IMR-90 (cell line): Measurements from ENCODE around the gene C5AR1. TPM values are rescaled to one million over a fixed set of nuclear protein-coding genes. Genes with fewer than 3 reads are reported as not detected.

Source experiments
- ATAC-seq: fragments of 200-7000 bp; cut with Tn5 transposase; 2 replicates; pipeline ENCODE4 v1.9.1; 2020; ENCODE audit warnings: low read depth, mild to moderate bottlenecking, moderate library complexity
- BruUV-seq: library from RNA; stranded (reverse); fragments of 400-500 nt; replicated peaks from 2 replicates; lab custom pipeline; 2021; lab: Mats Ljungman, UMichigan
- CTCF ChIA-PET: fragments of 300-600 bp; formaldehyde crosslinking; extraction: SDS; loops from one replicate; lab custom pipeline; 2021; ENCODE audit warnings: antibody characterized with exemption; lab: Yijun Ruan, JAX
- POLR2A ChIA-PET: fragments of 300-600 bp; sonication (Branson Sonifier 250); formaldehyde crosslinking; loops from one replicate; lab custom pipeline; 2022; ENCODE audit warnings: antibody characterized with exemption; ENCODE audit not compliant: unreplicated experiment; lab: Charles Lee
- DNase-seq: peaks from one replicate; pipeline ENCODE4 v3.0.0; 2013
- H2AFZ ChIP-seq: replicated peaks from 2 replicates; pipeline ENCODE3; 2013; ENCODE audit warnings: low read length, mild to moderate bottlenecking; ENCODE audit not compliant: poor library complexity
- H2AK5ac ChIP-seq: 2 replicates; pipeline ENCODE4 v1.6.1; 2013; ENCODE audit warnings: low read depth, low read length, inconsistent platforms
- H2AK9ac ChIP-seq: replicated peaks from 2 replicates; pipeline ENCODE3; 2013; ENCODE audit warnings: mild to moderate bottlenecking, low read depth, low read length, moderate library complexity; ENCODE audit not compliant: poor library complexity
- H2BK120ac ChIP-seq: 2 replicates; pipeline ENCODE4 v1.6.1; 2013; ENCODE audit warnings: low read depth, low read length, inconsistent platforms
- H2BK15ac ChIP-seq: 3 replicates; pipeline ENCODE4 v1.6.1; 2013; ENCODE audit warnings: low read depth, low read length, inconsistent platforms
- H2BK20ac ChIP-seq: 2 replicates; pipeline ENCODE4 v1.6.1; 2013; ENCODE audit warnings: low read depth, mild to moderate bottlenecking, inconsistent platforms, low read length, moderate library complexity
- H2BK5ac ChIP-seq: 2 replicates; pipeline ENCODE4 v1.6.1; 2013; ENCODE audit warnings: mild to moderate bottlenecking, low read depth, low read length, inconsistent platforms; ENCODE audit not compliant: poor library complexity, severe bottlenecking
- H3K14ac ChIP-seq: replicated peaks from 2 replicates; pipeline ENCODE4 v1.6.1; 2013; ENCODE audit warnings: low read depth, low read length, inconsistent platforms
- H3K18ac ChIP-seq: 2 replicates; pipeline ENCODE4 v1.6.1; 2013; ENCODE audit warnings: low read depth, low read length, control low read depth
- H3K23ac ChIP-seq: 2 replicates; pipeline ENCODE4 v1.6.1; 2013; ENCODE audit warnings: low read depth, low read length, inconsistent platforms
- H3K27ac ChIP-seq: 2 replicates; pipeline ENCODE4 v1.5.1; 2013; ENCODE audit warnings: mild to moderate bottlenecking, control low read depth, low read length; ENCODE audit not compliant: insufficient read depth
- H3K27me3 ChIP-seq: 2 replicates; pipeline ENCODE4 v1.6.1; 2013; ENCODE audit warnings: low read length; ENCODE audit not compliant: control insufficient read depth, insufficient read depth
- H3K36me3 ChIP-seq: 2 replicates; pipeline ENCODE4 v1.6.1; 2013; ENCODE audit warnings: low read length, mixed read lengths; ENCODE audit not compliant: control insufficient read depth, insufficient read depth
- H3K4ac ChIP-seq: 2 replicates; pipeline ENCODE4 v1.6.1; 2013; ENCODE audit warnings: low read depth, low read length, inconsistent platforms
- H3K4me1 ChIP-seq: 2 replicates; pipeline ENCODE4 v1.6.1; 2013; ENCODE audit warnings: low read length, mixed read lengths; ENCODE audit not compliant: control insufficient read depth, insufficient read depth
- H3K4me2 ChIP-seq: 2 replicates; pipeline ENCODE4 v1.6.1; 2013; ENCODE audit warnings: low read depth, mild to moderate bottlenecking, control low read depth, low read length, moderate library complexity
- H3K4me3 ChIP-seq: 2 replicates; pipeline ENCODE4 v1.5.1; 2013; ENCODE audit warnings: low read depth, mild to moderate bottlenecking, control low read depth, low read length, moderate library complexity; ENCODE audit not compliant: insufficient read depth
- H3K56ac ChIP-seq: 2 replicates; pipeline ENCODE4 v1.6.1; 2013; ENCODE audit warnings: low read length, inconsistent platforms; ENCODE audit not compliant: insufficient read depth; ENCODE audit errors: extremely low read depth
- H3K79me1 ChIP-seq, 2 experiments: 2 replicates each; pipeline ENCODE4 v1.6.1; 2013; ENCODE audit warnings: low read length in 2 of 2, inconsistent platforms in 1 of 2, low read depth in 1 of 2
- H3K9ac ChIP-seq: 2 replicates; pipeline ENCODE4 v1.6.1; 2013; ENCODE audit warnings: low read depth, low read length, control low read depth
- H3K9me1 ChIP-seq: 2 replicates; pipeline ENCODE4 v1.6.1; 2013; ENCODE audit warnings: low read length, inconsistent platforms; ENCODE audit not compliant: insufficient read depth
- H3K9me3 ChIP-seq: 2 replicates; pipeline ENCODE4 v1.6.1; 2013; ENCODE audit warnings: low read length; ENCODE audit not compliant: control insufficient read depth, insufficient read depth
- H4K20me1 ChIP-seq: 2 replicates; pipeline ENCODE4 v1.6.1; 2013; ENCODE audit warnings: low read length, inconsistent platforms; ENCODE audit not compliant: insufficient read depth
- H4K5ac ChIP-seq: 2 replicates; pipeline ENCODE4 v1.6.1; 2013; ENCODE audit warnings: mild to moderate bottlenecking, low read depth, low read length, control low read depth
- H4K8ac ChIP-seq, 2 experiments: 2 replicates each; pipeline ENCODE4 v1.6.1; 2013; ENCODE audit warnings: low read depth in 2 of 2, low read length in 2 of 2, control low read depth in 1 of 2, inconsistent platforms in 1 of 2
- H4K91ac ChIP-seq: 2 replicates; pipeline ENCODE4 v1.6.1; 2013; ENCODE audit warnings: low read depth, low read length, inconsistent platforms; ENCODE audit not compliant: insufficient read depth
- BHLHE40 ChIP-seq: fragments of 150-350 bp; IDR thresholded peaks from 2 replicates; pipeline ENCODE4 v1.6.1; 2016; ENCODE audit warnings: mild to moderate bottlenecking, low read depth, low read length
- CEBPB ChIP-seq: IDR thresholded peaks from 2 replicates; pipeline ENCODE4 v1.6.1; 2012; ENCODE audit warnings: low read depth, low read length, improper control_type of control experiment
- FOS ChIP-seq: fragments of 150-350 bp; IDR thresholded peaks from 2 replicates; pipeline ENCODE4 v1.6.1; 2016; ENCODE audit warnings: low read depth, low read length
- MAFK ChIP-seq: IDR thresholded peaks from 2 replicates; pipeline ENCODE4 v1.6.1; 2012; ENCODE audit warnings: low read depth, low read length, improper control_type of control experiment
- MAZ ChIP-seq: IDR thresholded peaks from 2 replicates; pipeline ENCODE4 v1.6.1; 2012; ENCODE audit warnings: low read depth, mild to moderate bottlenecking, low read length, improper control_type of control experiment, moderate library complexity, borderline replicate concordance
- MXI1 ChIP-seq: IDR thresholded peaks from 2 replicates; pipeline ENCODE4 v1.6.1; 2012; ENCODE audit warnings: low read depth, mild to moderate bottlenecking, low read length, moderate library complexity, borderline replicate concordance
- NFE2L2 ChIP-seq: fragments of 150-350 bp; IDR thresholded peaks from 2 replicates; pipeline ENCODE4 v1.6.1; 2016; ENCODE audit warnings: low read depth, mild to moderate bottlenecking, low read length
- RAD21 ChIP-seq: IDR thresholded peaks from 2 replicates; pipeline ENCODE4 v1.6.1; 2012; ENCODE audit warnings: low read length, improper control_type of control experiment
- RCOR1 ChIP-seq: IDR thresholded peaks from 2 replicates; pipeline ENCODE4 v1.6.1; 2012; ENCODE audit warnings: mild to moderate bottlenecking, low read length, improper control_type of control experiment; ENCODE audit not compliant: insufficient replicate concordance
- RFX5 ChIP-seq: IDR thresholded peaks from 2 replicates; pipeline ENCODE4 v1.8.0; 2012; ENCODE audit warnings: low read depth, mild to moderate bottlenecking, low read length, moderate library complexity
- SMC3 ChIP-seq: fragments of 150-350 bp; IDR thresholded peaks from 2 replicates; pipeline ENCODE4 v1.6.1; 2016; ENCODE audit warnings: low read depth, mild to moderate bottlenecking, antibody characterized with exemption, low read length, moderate library complexity
- USF2 ChIP-seq: fragments of 150-350 bp; IDR thresholded peaks from 2 replicates; pipeline ENCODE4 v1.6.1; 2017; ENCODE audit warnings: mild to moderate bottlenecking, antibody characterized with exemption, low read length, low read depth
- WGBS, 2 experiments: methylation state at CpG; one replicate each; pipeline versions ENCODE4 v1.1.5 to v1.1.7; 2013; ENCODE audit warnings: missing lambda C conversion rate in 2 of 2; ENCODE audit not compliant: insufficient read length in 1 of 2; ENCODE audit errors: extremely low coverage in 2 of 2; 5-methylcytosine and 5-hydroxymethylcytosine counted together
- dilution Hi-C: fragments of 300-500 bp; cut with HindIII; formaldehyde crosslinking; loops from one replicate; pipeline ENCODE4 v1.14.3; 2018; ENCODE audit warnings: low sequenced_read_pairs; ENCODE audit not compliant: unreplicated experiment
- in situ Hi-C: fragments of 300-500 bp; cut with MboI; formaldehyde crosslinking; loops from 3 replicates; pipeline ENCODE4 v1.14.3; 2019; ENCODE audit warnings: low sequenced_read_pairs, inconsistent platforms, mixed read lengths
- intact Hi-C: fragments of 100-400 bp; cut with micrococcal nuclease; formaldehyde crosslinking; loops from 2 replicates; pipeline ENCODE4 v1.10.0; 2022
- polyA plus RNA-seq, 3 experiments: library from polyadenylated mRNA; depleted of rRNA; stranded (reverse); fragments of >200 nt; gene quantifications; 2 replicates each; pipeline ENCODE4 v1.2.3, GENCODE V29; 2012; ENCODE audit warnings: low replicate concordance in 1 of 3
- total RNA-seq: library from RNA; depleted of rRNA; stranded (reverse); fragments of >200 nt; gene quantifications from 2 replicates; pipeline ENCODE4 v1.2.3, GENCODE V29; 2012
- TF ChIP-seq, protein P1 (sequence below): fragments of 150-350 bp; IDR thresholded peaks from 2 replicates; pipeline ENCODE4 v1.6.1; 2016; ENCODE audit warnings: low read depth, mild to moderate bottlenecking, low read length, moderate library complexity, borderline replicate concordance

C5AR1 gene
- total and polyA plus RNA-seq, 2 of the 4 experiments (the other 2 are of a cell fraction), result under 0.01 to 1.0 TPM

DNA sequence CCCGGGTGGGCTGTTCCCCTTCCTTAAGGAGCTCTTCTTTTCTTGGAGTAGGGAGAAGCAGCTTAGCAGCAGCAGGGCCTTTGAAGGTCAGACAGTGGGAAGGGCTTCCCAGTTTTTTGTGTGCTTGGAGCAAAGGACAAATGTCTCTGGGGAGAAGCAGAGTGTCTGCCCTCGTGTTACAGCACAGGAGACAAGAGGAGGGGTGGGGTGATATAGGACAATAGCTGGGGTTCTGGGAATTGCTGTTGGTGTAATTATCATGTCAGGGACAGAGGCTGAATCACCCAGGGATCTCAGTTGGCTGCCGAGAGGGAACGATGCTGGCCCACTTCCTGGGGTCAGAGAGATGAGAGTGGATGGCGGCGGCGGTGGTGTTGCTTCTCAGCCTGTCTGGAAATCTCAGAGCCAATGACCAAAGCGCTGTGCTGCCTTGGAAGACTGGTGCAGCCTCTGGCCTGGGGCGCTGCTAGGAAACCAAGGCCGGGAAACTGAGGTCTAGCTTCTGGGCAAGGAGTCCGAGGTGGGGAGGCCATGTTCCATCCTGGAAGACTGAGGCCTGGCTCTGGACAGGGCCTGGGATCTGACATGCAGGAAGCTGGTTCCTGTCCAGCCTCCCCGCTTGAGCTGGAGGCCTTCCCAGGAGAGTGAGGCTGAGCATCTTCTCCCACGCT lies 33.7 kb upstream of the C5AR1 start:
- peaks cover 14% of the 10 kb centered on the region for H3K4me1 ChIP-seq
- in situ Hi-C loops, result loop anchor here (25.0 kb wide), 1 partner anchor 436 kb away; the partner anchor contains the start of gene EHD2
- H3K27me3 ChIP-seq, result no peaks in the 10 kb centered on the region
- peaks cover 6 to 35% of the 10 kb centered on the region in 2 experiments; a peak in 3 of 4 replicates for H3K79me1 ChIP-seq
- ChIA-PET POLR2A (interaction anchor here (0.6 to 1.0 kb wide), 2 partner anchors 20 to 118 kb away, joined by 4 read pairs; partner anchors contain the start of gene CCDC9), CTCF (interaction anchor here (0.6 to 1.6 kb wide), 3 partner anchors 8 to 28 kb away, joined by 3 read pairs; no protein-coding TSS in a partner anchor)
- no peak overlapping the region for H3K56ac ChIP-seq
- H3K27ac ChIP-seq, result peak overlapping the region; percentile 48
- peak overlapping the region; percentile 44 for H4K91ac ChIP-seq
- H3K14ac ChIP-seq, result peak overlapping the region; percentile 78
- H2BK120ac ChIP-seq, result peak overlapping the region; percentile 38; the same call in 1 of the 2 replicates
- H2AK5ac ChIP-seq, result peak overlapping the region; percentile 79; the same call in 1 of the 2 replicates
- 68% methylated on average over 9 of the region's 13 CpGs; no CpG with 5 or more reads in 1 of the 2 experiments for WGBS, 2 experiments
- peak overlapping the region in 1 of 2 experiments; percentile 29; a peak in 1 of 4 replicates for H4K8ac ChIP-seq
- no peak overlapping the region for H2BK15ac ChIP-seq
- ATAC-seq (no peak), DNase-seq (peak; percentile 57)
- 0 out of 2 replicates have a peak overlapping the region, but pooled peaks have one; percentile 68 for H3K4me3 ChIP-seq
- intact Hi-C loops, result loop anchor here (1.0 kb wide), 1 partner anchor 32 kb away; no protein-coding TSS in a partner anchor
- H3K23ac ChIP-seq, result peak overlapping the region; percentile 63
- no peaks in the 10 kb centered on the region for H3K9me3 ChIP-seq
- H3K4ac ChIP-seq, result peak overlapping the region; percentile 67
- peaks cover 16% of the 10 kb centered on the region for H3K36me3 ChIP-seq
- H2AK9ac ChIP-seq, result peak overlapping the region; percentile 76
- H2BK5ac ChIP-seq, result peak overlapping the region; percentile 18
- no peak overlapping the region for H3K18ac ChIP-seq
- peaks cover 20% of the 10 kb centered on the region for H4K20me1 ChIP-seq
- peaks cover 16% of the 10 kb centered on the region for H3K9me1 ChIP-seq
- peak overlapping the region; percentile 67 for H3K4me2 ChIP-seq
- peak overlapping the region; percentile 90 for H2AFZ ChIP-seq
- dilution Hi-C loops, result no loop called here
- peak overlapping the region; percentile 47 for H3K9ac ChIP-seq
- BruUV-seq, result no TSS peak
- H4K5ac ChIP-seq, result no peak overlapping the region
- peak overlapping the region; percentile 26; the same call in 1 of the 2 replicates for H2BK20ac ChIP-seq
- no peak for TF ChIP-seq FOS
- no peak for TF ChIP-seq RCOR1
- no peak for TF ChIP-seq RFX5
- no peak for TF ChIP-seq NFE2L2
- TF ChIP-seq MAZ, result no peak
- TF ChIP-seq RAD21, result no peak
- TF ChIP-seq, protein P1, sequence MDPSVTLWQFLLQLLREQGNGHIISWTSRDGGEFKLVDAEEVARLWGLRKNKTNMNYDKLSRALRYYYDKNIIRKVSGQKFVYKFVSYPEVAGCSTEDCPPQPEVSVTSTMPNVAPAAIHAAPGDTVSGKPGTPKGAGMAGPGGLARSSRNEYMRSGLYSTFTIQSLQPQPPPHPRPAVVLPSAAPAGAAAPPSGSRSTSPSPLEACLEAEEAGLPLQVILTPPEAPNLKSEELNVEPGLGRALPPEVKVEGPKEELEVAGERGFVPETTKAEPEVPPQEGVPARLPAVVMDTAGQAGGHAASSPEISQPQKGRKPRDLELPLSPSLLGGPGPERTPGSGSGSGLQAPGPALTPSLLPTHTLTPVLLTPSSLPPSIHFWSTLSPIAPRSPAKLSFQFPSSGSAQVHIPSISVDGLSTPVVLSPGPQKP, result no peak
- no peak for TF ChIP-seq SMC3
- TF ChIP-seq BHLHE40, result no peak
- TF ChIP-seq CEBPB, result no peak
- TF ChIP-seq MAFK, result no peak
- no peak for TF ChIP-seq MXI1
- TF ChIP-seq USF2, result no peak
